Mesothelial cell of epicardium (in vitro differentiated cells): ENCODE measurements around the gene CCDC70. TPM values are rescaled to one million over a fixed set of nuclear protein-coding genes. Genes with fewer than 3 reads are reported as not detected.

Experiments
- DNase-seq, 2 experiments: peaks; one replicate each; pipeline ENCODE4 v3.0.0; 2021; ENCODE audit warnings: low spot score in 2 of 2; ENCODE audit not compliant: unreplicated experiment in 2 of 2
- H3K27ac Mint-ChIP-seq: 2 replicates; pipeline ENCODE4 v1.8.0; 2021; ENCODE audit warnings: mixed read lengths
- H3K27me3 Mint-ChIP-seq: 2 replicates; pipeline ENCODE4 v1.8.0; 2021; ENCODE audit warnings: low read depth, mixed read lengths
- H3K36me3 Mint-ChIP-seq: 2 replicates; pipeline ENCODE4 v1.8.0; 2021; ENCODE audit warnings: mixed read lengths
- H3K4me1 Mint-ChIP-seq: 2 replicates; pipeline ENCODE4 v1.8.0; 2021; ENCODE audit warnings: mixed read lengths
- H3K4me3 Mint-ChIP-seq: 2 replicates; pipeline ENCODE4 v1.8.0; 2021; ENCODE audit warnings: mild to moderate bottlenecking, moderate library complexity, mixed read lengths
- H3K9me3 Mint-ChIP-seq: 2 replicates; pipeline ENCODE4 v1.8.0; 2021; ENCODE audit warnings: mixed read lengths
- total RNA-seq: library from RNA; stranded (reverse); gene quantifications from 3 replicates; pipeline ENCODE4 v1.2.1, GENCODE V29; 2021
- TF ChIP-seq, protein P1 (sequence below): fragments of 200-600 bp; sonication (generic); IDR thresholded peaks from one replicate; pipeline ENCODE4 v1.5.0; 2021; ENCODE audit warnings: antibody characterized with exemption; ENCODE audit not compliant: unreplicated experiment

The CCDC70 gene
- total RNA-seq, 1 donor from 2014 or later: not detected

DNA sequence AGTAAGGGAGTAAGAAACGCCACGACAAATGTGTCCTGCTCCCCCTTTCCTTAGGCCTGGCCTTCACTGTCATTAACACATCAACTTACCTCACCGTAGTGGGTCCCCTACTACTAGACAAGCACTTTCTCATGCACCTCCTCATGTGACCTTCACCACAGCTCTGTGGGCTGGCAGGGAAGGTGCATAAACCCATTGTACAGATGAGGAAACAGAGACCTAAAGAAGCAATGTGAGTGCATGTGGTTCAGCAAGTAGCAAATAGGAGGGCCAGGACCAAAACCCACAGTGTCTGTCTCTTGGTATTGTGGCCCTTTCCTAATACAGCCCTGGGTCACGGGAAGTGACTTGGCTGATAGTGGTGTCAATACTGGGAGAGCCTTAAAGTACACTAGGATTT, 5.3 kb downstream of the CCDC70 start:
- Mint-ChIP-seq H3K27me3 (no peaks in the 10 kb centered on the region), H3K4me1 (no peaks in the 10 kb centered on the region), H3K9me3 (no peaks in the 10 kb centered on the region), H3K27ac (no peak overlapping the region), H3K36me3 (no peaks in the 10 kb centered on the region), H3K4me3 (no peak overlapping the region)
- no peak for DNase-seq
- TF ChIP-seq, protein P1, sequence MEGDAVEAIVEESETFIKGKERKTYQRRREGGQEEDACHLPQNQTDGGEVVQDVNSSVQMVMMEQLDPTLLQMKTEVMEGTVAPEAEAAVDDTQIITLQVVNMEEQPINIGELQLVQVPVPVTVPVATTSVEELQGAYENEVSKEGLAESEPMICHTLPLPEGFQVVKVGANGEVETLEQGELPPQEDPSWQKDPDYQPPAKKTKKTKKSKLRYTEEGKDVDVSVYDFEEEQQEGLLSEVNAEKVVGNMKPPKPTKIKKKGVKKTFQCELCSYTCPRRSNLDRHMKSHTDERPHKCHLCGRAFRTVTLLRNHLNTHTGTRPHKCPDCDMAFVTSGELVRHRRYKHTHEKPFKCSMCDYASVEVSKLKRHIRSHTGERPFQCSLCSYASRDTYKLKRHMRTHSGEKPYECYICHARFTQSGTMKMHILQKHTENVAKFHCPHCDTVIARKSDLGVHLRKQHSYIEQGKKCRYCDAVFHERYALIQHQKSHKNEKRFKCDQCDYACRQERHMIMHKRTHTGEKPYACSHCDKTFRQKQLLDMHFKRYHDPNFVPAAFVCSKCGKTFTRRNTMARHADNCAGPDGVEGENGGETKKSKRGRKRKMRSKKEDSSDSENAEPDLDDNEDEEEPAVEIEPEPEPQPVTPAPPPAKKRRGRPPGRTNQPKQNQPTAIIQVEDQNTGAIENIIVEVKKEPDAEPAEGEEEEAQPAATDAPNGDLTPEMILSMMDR: no peak

DNA sequence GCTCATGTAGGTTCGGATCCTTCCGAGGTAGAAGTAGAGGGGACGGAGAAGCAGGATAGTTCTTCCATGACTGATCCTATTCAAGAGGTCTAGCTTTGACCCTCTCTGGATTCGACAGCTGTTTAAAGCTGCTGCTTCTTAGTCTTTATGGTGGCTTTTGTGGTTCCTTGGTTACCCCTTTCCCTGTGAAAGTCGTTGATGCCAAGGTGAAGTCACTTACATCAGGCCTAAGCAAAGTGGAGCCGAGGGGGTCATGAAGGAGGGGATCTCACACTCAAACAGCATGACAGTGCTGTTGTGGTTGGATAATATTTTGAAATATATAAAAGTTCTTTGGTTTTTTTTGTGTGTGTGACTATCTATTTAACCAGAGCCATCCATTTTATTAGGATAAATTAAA, 8.1 kb downstream of the CCDC70 start:
- Mint-ChIP-seq H3K36me3 (no peaks in the 10 kb centered on the region), H3K9me3 (no peaks in the 10 kb centered on the region), H3K27ac (no peak overlapping the region), H3K4me3 (no peak overlapping the region), H3K27me3 (no peaks in the 10 kb centered on the region), H3K4me1 (peaks cover 8% of the 10 kb centered on the region)
- DNase-seq: no peak
- TF ChIP-seq, protein P1: no peak

DNA sequence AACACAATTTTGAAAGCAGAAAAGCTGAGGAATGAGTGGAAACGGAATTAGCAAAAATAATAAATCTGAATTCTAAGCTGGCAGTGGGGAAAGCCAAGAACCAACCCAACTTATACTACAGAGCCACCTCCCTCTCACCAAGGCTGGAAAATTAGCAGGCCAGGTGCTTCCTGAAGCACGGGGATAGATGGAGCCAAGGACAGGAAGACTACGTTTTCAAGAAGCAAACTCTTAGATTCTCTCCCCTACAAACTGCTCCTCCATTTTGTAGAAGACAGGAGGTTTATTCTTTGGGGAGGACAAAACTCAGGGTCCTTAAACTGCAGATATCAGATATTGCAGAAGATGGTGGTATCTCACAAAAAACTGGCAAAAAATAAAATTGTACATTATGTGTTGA, 8.8 kb downstream of the CCDC70 start:
- Mint-ChIP-seq H3K36me3 (no peaks in the 10 kb centered on the region), H3K4me1 (peaks cover 9% of the 10 kb centered on the region), H3K4me3 (no peak overlapping the region), H3K9me3 (no peaks in the 10 kb centered on the region), H3K27me3 (no peaks in the 10 kb centered on the region), H3K27ac (no peak overlapping the region)
- TF ChIP-seq, protein P1: no peak
- DNase-seq: no peak

DNA sequence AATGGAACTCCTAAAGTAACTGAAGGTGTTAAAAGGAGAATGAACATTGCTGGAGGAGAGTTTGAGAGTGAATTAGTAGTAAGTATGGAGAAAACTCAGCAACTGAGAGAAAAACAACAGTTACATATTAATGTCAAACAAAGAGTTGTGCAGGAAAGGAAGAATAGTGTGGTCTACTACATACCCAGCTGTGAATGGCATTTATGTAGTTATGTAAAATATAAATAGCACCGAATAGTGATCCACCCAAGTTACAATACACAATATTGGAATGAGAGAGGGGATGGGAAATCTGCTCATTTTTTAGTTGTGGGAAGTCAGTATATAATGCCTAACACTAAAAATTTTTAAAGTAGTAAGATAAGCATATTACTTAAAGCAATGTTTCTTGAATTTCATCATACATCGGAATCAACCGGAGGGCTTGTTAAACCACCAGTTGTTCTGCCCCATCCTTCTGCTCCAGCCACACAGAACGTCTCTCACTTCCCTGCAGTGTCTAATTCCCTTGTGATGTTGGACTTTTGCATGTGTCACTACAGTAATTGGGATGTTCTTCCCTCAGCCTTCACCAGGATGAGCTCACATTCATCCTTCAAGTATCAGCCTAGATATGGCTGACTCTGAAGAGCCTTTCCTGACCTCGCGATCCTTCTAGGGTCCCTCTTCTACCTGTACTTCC, 11.5 kb downstream of the CCDC70 start:
- DNase-seq: no peak
- Mint-ChIP-seq H3K36me3 (no peaks in the 10 kb centered on the region), H3K27ac (no peak overlapping the region), H3K9me3 (no peaks in the 10 kb centered on the region), H3K4me3 (no peak overlapping the region), H3K4me1 (peaks cover 9% of the 10 kb centered on the region), H3K27me3 (no peaks in the 10 kb centered on the region)
- TF ChIP-seq, protein P1: no peak

DNA sequence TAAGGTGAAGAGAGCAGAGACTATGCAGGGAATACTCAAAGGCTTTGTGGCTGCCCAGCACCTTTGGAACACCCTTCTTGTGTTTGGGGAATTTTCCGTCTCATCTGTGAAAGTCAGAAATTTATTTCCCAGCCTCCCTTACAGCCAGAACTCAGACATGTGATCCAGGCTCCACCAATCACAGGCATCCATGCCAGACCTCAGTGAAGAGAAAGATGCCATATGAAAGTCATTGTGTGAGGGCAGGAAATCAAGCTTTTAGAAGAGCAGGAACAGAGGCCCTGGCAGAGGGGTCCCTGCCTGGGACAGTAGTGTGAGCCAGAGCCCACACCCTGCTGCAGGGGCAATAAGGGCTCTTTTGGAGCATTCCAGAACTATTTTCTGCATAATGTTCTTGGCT, 12.1 kb downstream of the CCDC70 start:
- H3K36me3 Mint-ChIP-seq: no peaks in the 10 kb centered on the region
- no peak overlapping the region for H3K27ac Mint-ChIP-seq
- no peak for DNase-seq
- H3K9me3 Mint-ChIP-seq: no peaks in the 10 kb centered on the region
- peaks cover 9% of the 10 kb centered on the region for H3K4me1 Mint-ChIP-seq
- TF ChIP-seq, protein P1: no peak
- no peaks in the 10 kb centered on the region for H3K27me3 Mint-ChIP-seq
- no peak overlapping the region for H3K4me3 Mint-ChIP-seq
